Hepatocyte (in vitro differentiated cells): ENCODE measurements around the gene CTBP2.

Experiments
- CTCF ChIP-seq: fragments of 200-600 bp; sonication (generic); IDR thresholded peaks from 2 replicates; pipeline ENCODE4 v1.5.1; 2016; ENCODE audit warnings: antibody characterized with exemption, mild to moderate bottlenecking; ENCODE audit not compliant: poor library complexity
- EZH2 ChIP-seq: fragments of 200-600 bp; sonication (generic); IDR thresholded peaks from 2 replicates; pipeline ENCODE4 v1.6.1; 2016; ENCODE audit warnings: antibody characterized with exemption, mild to moderate bottlenecking, borderline replicate concordance
- EZH2phosphoT487 ChIP-seq: fragments of 200-600 bp; sonication (generic); IDR thresholded peaks from one replicate; pipeline ENCODE4 v1.6.1; 2018; ENCODE audit warnings: antibody characterized with exemption, mild to moderate bottlenecking, low read depth, moderate library complexity; ENCODE audit not compliant: unreplicated experiment, severe bottlenecking

- TF ChIP-seq CTCF, result no peak
- no peak for TF ChIP-seq EZH2
- no peak for TF ChIP-seq EZH2phosphoT487
Observed at GRCh38 chr10:125114761-125115391, 45.5 kb downstream of the CTBP2 start.
